ENCODE data around the gene DEFB113. TPM values are rescaled to one million over a fixed set of nuclear protein-coding genes. Genes with fewer than 3 reads are reported as not detected.

The DEFB113 gene
- polyA plus RNA-seq, 1 donor from 2014 or later, result not detected

- Histone ChIP-seq H3K27me3 (ENCODE audit: insufficient read depth, low read depth, low read length) (no peaks in the 10 kb centered on the region), H3K4me2 (ENCODE audit: low read length) (no peak overlapping the region), H3K4me3 (ENCODE audit: low read length) (no peak overlapping the region), H4K20me1 (ENCODE audit: insufficient read depth) (no peaks in the 10 kb centered on the region), H3K9me2 (ENCODE audit: insufficient read depth, low read length) (no peaks in the 10 kb centered on the region), H3K79me2 (replicated peaks; ENCODE audit: insufficient read depth, low read length) (no peaks in the 10 kb centered on the region), H3K9ac (ENCODE audit: low read length) (no peak overlapping the region), H3F3A (ENCODE audit: insufficient read depth, low read length, poor library complexity, severe bottlenecking) (no peaks in the 10 kb centered on the region), H2AFZ (ENCODE audit: low read depth, low read length) (no peak overlapping the region), H3K36me3 (ENCODE audit: insufficient read depth, low read length) (no peaks in the 10 kb centered on the region), H3K27ac (ENCODE audit: low read length) (no peak overlapping the region), H3K9me3 (ENCODE audit: low read length) (no peaks in the 10 kb centered on the region)
- no peak for TF ChIP-seq EP300 (conservative IDR thresholded peaks at IDR 0.05; ENCODE audit: poor library complexity, severe bottlenecking)
- no peak for TF ChIP-seq RAD21 (conservative IDR thresholded peaks at IDR 0.05)
- no peak for TF ChIP-seq SMC3 (conservative IDR thresholded peaks at IDR 0.05; ENCODE audit: poor library complexity)
- no peak for TF ChIP-seq TAF1 (IDR thresholded peaks at IDR 0.05; ENCODE audit: low read depth)
- no peak for TF ChIP-seq REST (IDR thresholded peaks at IDR 0.05; ENCODE audit: borderline replicate concordance)
- TF ChIP-seq CTCF (IDR thresholded peaks at IDR 0.05; ENCODE audit: poor library complexity, severe bottlenecking), result no peak
- TF ChIP-seq MXI1 (conservative IDR thresholded peaks at IDR 0.05; ENCODE audit: poor library complexity, severe bottlenecking), result no peak
- no peak for TF ChIP-seq POLR2AphosphoS5 (IDR thresholded peaks at IDR 0.05)
- TF ChIP-seq EZH2 (IDR thresholded peaks at IDR 0.05; ENCODE audit: borderline replicate concordance, insufficient read depth, low read length, poor library complexity, severe bottlenecking), result no peak
These were observed 32.4 kb downstream of the DEFB113 start for GRCh38 chr6:49937017-49937416.

- H3K4me2 ChIP-seq (ENCODE audit: low read length), result no peak overlapping the region
- no peaks in the 10 kb centered on the region for H3K79me2 ChIP-seq (replicated peaks; ENCODE audit: insufficient read depth, low read length)
- H3K9ac ChIP-seq (ENCODE audit: low read length), result no peak overlapping the region
- no peaks in the 10 kb centered on the region for H3K9me2 ChIP-seq (ENCODE audit: insufficient read depth, low read length)
- TF ChIP-seq SMC3 (conservative IDR thresholded peaks at IDR 0.05; ENCODE audit: poor library complexity) (no peak), MXI1 (conservative IDR thresholded peaks at IDR 0.05; ENCODE audit: poor library complexity, severe bottlenecking) (no peak), EZH2 (IDR thresholded peaks at IDR 0.05; ENCODE audit: borderline replicate concordance, insufficient read depth, low read length, poor library complexity, severe bottlenecking) (no peak)
- H3F3A ChIP-seq (ENCODE audit: insufficient read depth, low read length, poor library complexity, severe bottlenecking), result no peaks in the 10 kb centered on the region
- no peak overlapping the region for H3K27ac ChIP-seq (ENCODE audit: low read length)
- H4K20me1 ChIP-seq (ENCODE audit: insufficient read depth), result no peaks in the 10 kb centered on the region
- H2AFZ ChIP-seq (ENCODE audit: low read depth, low read length), result no peak overlapping the region
- no peak overlapping the region for H3K4me3 ChIP-seq (ENCODE audit: low read length)
- no peaks in the 10 kb centered on the region for H3K36me3 ChIP-seq (ENCODE audit: insufficient read depth, low read length)
- no peaks in the 10 kb centered on the region for H3K9me3 ChIP-seq (ENCODE audit: low read length)
- no peaks in the 10 kb centered on the region for H3K27me3 ChIP-seq (ENCODE audit: insufficient read depth, low read depth, low read length)
These were observed 34.0 kb downstream of the DEFB113 start for GRCh38 chr6:49935387-49935786.
